Measurements from ENCODE around the gene BSN.

The BSN gene

GRCh38 chr3:49529567-49529966 lies 24.7 kb upstream of the BSN start:
- no peak overlapping the region for H4K91ac ChIP-seq (ENCODE audit: low read depth, low read length, poor library complexity)
- no peak overlapping the region for H2AFZ ChIP-seq (ENCODE audit: low read length)
- no peak overlapping the region for H3K14ac ChIP-seq (ENCODE audit: low read length)
- no peak overlapping the region for H3K23ac ChIP-seq (ENCODE audit: low read depth, low read length, poor library complexity)
- H2BK5ac ChIP-seq (ENCODE audit: low read length) = no peak overlapping the region
- H2BK12ac ChIP-seq (ENCODE audit: low read length) = no peak overlapping the region
- no peak overlapping the region for H3K9ac ChIP-seq (ENCODE audit: low read depth, low read length, poor library complexity)
- no peak for DNase-seq (ENCODE audit: low spot score)
- no peaks in the 10 kb centered on the region for H3K9me3 ChIP-seq (replicated peaks in 1 of 2; ENCODE audit: control insufficient read depth in 2 of 2, insufficient read depth in 1 of 2, low read depth in 1 of 2, low read length in 2 of 2)
- no peak overlapping the region for H3K4me3 ChIP-seq (ENCODE audit: low read length in 2 of 2)
- H2BK120ac ChIP-seq (ENCODE audit: low read depth, low read length) = no peak overlapping the region
- H3K27ac ChIP-seq (replicated peaks; ENCODE audit: low read length) = no peak overlapping the region
- no peak overlapping the region for H3K4me2 ChIP-seq (ENCODE audit: insufficient read depth, low read length, poor library complexity, severe bottlenecking)
- H3K4ac ChIP-seq (ENCODE audit: low read length) = no peak overlapping the region
- peaks cover 31 to 61% of the 10 kb centered on the region in 2 donors for H3K36me3 ChIP-seq (replicated peaks in 1 of 2; ENCODE audit: control insufficient read depth in 2 of 2, insufficient read depth in 2 of 2, low read length in 2 of 2)
- H3K27me3 ChIP-seq (ENCODE audit: control insufficient read depth in 3 of 3, insufficient read depth in 3 of 3, low read depth in 1 of 3, low read length in 3 of 3) = no peaks in the 10 kb centered on the region
- peaks cover 22% of the 10 kb centered on the region for H3K79me1 ChIP-seq (ENCODE audit: low read depth, low read length)
- H3K4me1 ChIP-seq (ENCODE audit: control insufficient read depth in 2 of 2, insufficient read depth in 1 of 2, low read depth in 1 of 2, low read length in 2 of 2) = peaks cover 1 to 8% of the 10 kb centered on the region in 2 donors
- no peak overlapping the region for H2AK5ac ChIP-seq (ENCODE audit: low read depth, low read length)
- no peak overlapping the region for H3K18ac ChIP-seq (ENCODE audit: low read length)
- H2BK15ac ChIP-seq (ENCODE audit: low read length) = no peak overlapping the region
- no peak overlapping the region for H4K8ac ChIP-seq (ENCODE audit: low read depth, low read length)

DNA sequence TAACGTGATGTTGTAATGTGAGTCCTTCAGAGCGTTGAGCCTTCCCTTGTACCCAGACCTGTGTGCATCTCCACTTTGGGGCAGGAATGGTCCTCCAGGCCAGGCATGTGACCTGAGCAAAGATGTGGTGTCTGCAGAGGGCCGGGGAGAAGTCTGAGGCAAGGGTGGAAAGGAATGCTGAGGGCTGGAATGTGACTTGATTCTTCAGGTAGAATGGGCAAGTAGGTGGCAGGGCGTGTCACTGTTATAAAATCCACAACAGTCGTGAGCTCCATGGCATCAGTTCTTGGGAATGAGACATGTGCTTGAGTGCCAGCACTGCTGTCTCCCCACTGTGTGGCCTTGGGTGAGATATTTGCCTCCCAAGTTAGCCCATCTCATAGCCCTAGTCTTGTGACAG lies 24.0 kb upstream of the BSN start:
- H2BK15ac ChIP-seq (ENCODE audit: low read length) = no peak overlapping the region
- no peak overlapping the region for H3K27ac ChIP-seq (replicated peaks; ENCODE audit: low read length)
- H3K4me1 ChIP-seq (ENCODE audit: control insufficient read depth in 2 of 2, insufficient read depth in 1 of 2, low read depth in 1 of 2, low read length in 2 of 2) = peaks cover 8 to 14% of the 10 kb centered on the region in 2 donors
- H2BK12ac ChIP-seq (ENCODE audit: low read length) = no peak overlapping the region
- H2AK5ac ChIP-seq (ENCODE audit: low read depth, low read length) = no peak overlapping the region
- DNase-seq (ENCODE audit: low spot score) = no peak
- H3K79me1 ChIP-seq (ENCODE audit: low read depth, low read length) = peaks cover 20% of the 10 kb centered on the region
- no peak overlapping the region for H2AFZ ChIP-seq (ENCODE audit: low read length)
- H2BK120ac ChIP-seq (ENCODE audit: low read depth, low read length) = no peak overlapping the region
- no peak overlapping the region for H3K4me3 ChIP-seq (ENCODE audit: low read length in 2 of 2)
- H3K14ac ChIP-seq (ENCODE audit: low read length) = no peak overlapping the region
- H3K4me2 ChIP-seq (ENCODE audit: insufficient read depth, low read length, poor library complexity, severe bottlenecking) = no peak overlapping the region
- H3K9me3 ChIP-seq (replicated peaks in 1 of 2; ENCODE audit: control insufficient read depth in 2 of 2, insufficient read depth in 1 of 2, low read depth in 1 of 2, low read length in 2 of 2) = no peaks in the 10 kb centered on the region
- no CpG with 5 or more reads among the region's 5 CpGs for WGBS, 2 donors (ENCODE audit: extremely low coverage in 2 of 2, insufficient read length in 2 of 2, insufficient replicate concordance in 1 of 2)
- H3K23ac ChIP-seq (ENCODE audit: low read depth, low read length, poor library complexity) = no peak overlapping the region
- peak overlapping the region; percentile 64 for H3K9ac ChIP-seq (ENCODE audit: low read depth, low read length, poor library complexity)
- no peak overlapping the region for H3K4ac ChIP-seq (ENCODE audit: low read length)
- no peak overlapping the region for H3K18ac ChIP-seq (ENCODE audit: low read length)
- H4K91ac ChIP-seq (ENCODE audit: low read depth, low read length, poor library complexity) = no peak overlapping the region
- H2BK5ac ChIP-seq (ENCODE audit: low read length) = no peak overlapping the region
- no peaks in the 10 kb centered on the region for H3K27me3 ChIP-seq (ENCODE audit: control insufficient read depth in 3 of 3, insufficient read depth in 3 of 3, low read depth in 1 of 3, low read length in 3 of 3)
- peaks cover 30 to 55% of the 10 kb centered on the region in 2 donors for H3K36me3 ChIP-seq (replicated peaks in 1 of 2; ENCODE audit: control insufficient read depth in 2 of 2, insufficient read depth in 2 of 2, low read length in 2 of 2)
- H4K8ac ChIP-seq (ENCODE audit: low read depth, low read length) = no peak overlapping the region

DNA sequence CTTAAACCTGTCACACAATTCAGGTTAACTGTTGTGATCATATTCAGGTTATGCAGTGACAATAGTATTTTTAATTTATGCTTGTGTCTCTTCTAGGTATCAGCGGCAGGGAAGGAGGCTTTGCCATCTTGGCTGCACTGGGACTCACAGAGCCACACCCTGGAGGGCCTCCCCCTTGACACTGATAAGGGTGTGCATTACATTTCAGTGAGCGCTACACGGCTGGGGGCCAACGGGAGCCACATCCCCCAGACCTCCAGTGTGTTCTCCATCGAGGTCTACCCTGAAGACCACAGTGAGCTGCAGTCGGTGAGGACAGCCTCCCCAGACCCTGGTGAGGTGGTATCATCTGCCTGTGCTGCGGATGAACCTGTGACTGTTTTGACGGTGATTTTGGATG lies 23.6 kb upstream of the BSN start:
- Histone ChIP-seq H3K9ac (ENCODE audit: low read depth, low read length, poor library complexity) (no peak overlapping the region), H2AFZ (ENCODE audit: low read length) (no peak overlapping the region), H2AK5ac (ENCODE audit: low read depth, low read length) (no peak overlapping the region), H2BK120ac (ENCODE audit: low read depth, low read length) (no peak overlapping the region), H3K14ac (ENCODE audit: low read length) (no peak overlapping the region), H3K18ac (ENCODE audit: low read length) (no peak overlapping the region), H3K36me3 (replicated peaks in 1 of 2; ENCODE audit: control insufficient read depth in 2 of 2, insufficient read depth in 2 of 2, low read length in 2 of 2) (peaks cover 31 to 52% of the 10 kb centered on the region in 2 donors), H3K4me1 (ENCODE audit: control insufficient read depth in 2 of 2, insufficient read depth in 1 of 2, low read depth in 1 of 2, low read length in 2 of 2) (peaks cover 12 to 19% of the 10 kb centered on the region in 2 donors), H3K23ac (ENCODE audit: low read depth, low read length, poor library complexity) (no peak overlapping the region), H2BK15ac (ENCODE audit: low read length) (no peak overlapping the region), H2BK12ac (ENCODE audit: low read length) (no peak overlapping the region), H4K91ac (ENCODE audit: low read depth, low read length, poor library complexity) (no peak overlapping the region), H4K8ac (ENCODE audit: low read depth, low read length) (no peak overlapping the region), H3K79me1 (ENCODE audit: low read depth, low read length) (peaks cover 23% of the 10 kb centered on the region), H3K4ac (ENCODE audit: low read length) (no peak overlapping the region), H3K27me3 (ENCODE audit: control insufficient read depth in 3 of 3, insufficient read depth in 3 of 3, low read depth in 1 of 3, low read length in 3 of 3) (no peaks in the 10 kb centered on the region), H3K9me3 (replicated peaks in 1 of 2; ENCODE audit: control insufficient read depth in 2 of 2, insufficient read depth in 1 of 2, low read depth in 1 of 2, low read length in 2 of 2) (no peaks in the 10 kb centered on the region), H2BK5ac (ENCODE audit: low read length) (no peak overlapping the region), H3K4me3 (ENCODE audit: low read length in 2 of 2) (no peak overlapping the region), H3K4me2 (ENCODE audit: insufficient read depth, low read length, poor library complexity, severe bottlenecking) (no peak overlapping the region), H3K27ac (replicated peaks; ENCODE audit: low read length) (no peak overlapping the region)
- no CpG with 5 or more reads among the region's 8 CpGs for WGBS, 2 donors (ENCODE audit: extremely low coverage in 2 of 2, insufficient read length in 2 of 2, insufficient replicate concordance in 1 of 2)
- DNase-seq (ENCODE audit: low spot score) = no peak

DNA sequence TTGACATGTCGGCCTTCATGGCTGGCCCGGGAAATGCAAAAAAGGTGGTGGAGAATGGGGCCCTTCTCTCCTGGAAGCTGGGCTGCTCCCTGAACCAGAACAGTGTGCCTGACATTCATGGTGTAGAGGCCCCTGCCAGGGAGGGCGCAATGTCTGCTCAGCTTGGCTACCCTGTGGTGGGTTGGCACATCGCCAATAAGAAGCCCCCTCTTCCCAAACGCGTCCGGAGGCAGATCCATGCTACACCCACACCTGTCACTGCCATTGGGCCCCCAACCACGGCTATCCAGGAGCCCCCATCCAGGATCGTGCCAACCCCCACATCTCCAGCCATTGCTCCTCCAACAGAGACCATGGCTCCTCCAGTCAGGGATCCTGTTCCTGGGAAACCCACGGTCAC lies 23.1 kb upstream of the BSN start:
- DNase-seq (ENCODE audit: low spot score) = no peak
- Histone ChIP-seq H3K23ac (ENCODE audit: low read depth, low read length, poor library complexity) (no peak overlapping the region), H2BK12ac (ENCODE audit: low read length) (no peak overlapping the region), H4K91ac (ENCODE audit: low read depth, low read length, poor library complexity) (no peak overlapping the region), H3K27me3 (ENCODE audit: control insufficient read depth in 3 of 3, insufficient read depth in 3 of 3, low read depth in 1 of 3, low read length in 3 of 3) (no peaks in the 10 kb centered on the region), H2AK5ac (ENCODE audit: low read depth, low read length) (no peak overlapping the region), H3K4me1 (ENCODE audit: control insufficient read depth in 2 of 2, insufficient read depth in 1 of 2, low read depth in 1 of 2, low read length in 2 of 2) (peaks cover 18 to 24% of the 10 kb centered on the region in 2 donors), H3K14ac (ENCODE audit: low read length) (no peak overlapping the region), H2BK15ac (ENCODE audit: low read length) (no peak overlapping the region), H3K4me3 (ENCODE audit: low read length in 2 of 2) (no peak overlapping the region), H3K79me1 (ENCODE audit: low read depth, low read length) (peaks cover 21% of the 10 kb centered on the region), H4K8ac (ENCODE audit: low read depth, low read length) (no peak overlapping the region), H3K4me2 (ENCODE audit: insufficient read depth, low read length, poor library complexity, severe bottlenecking) (no peak overlapping the region), H3K36me3 (replicated peaks in 1 of 2; ENCODE audit: control insufficient read depth in 2 of 2, insufficient read depth in 2 of 2, low read length in 2 of 2) (peaks cover 31 to 52% of the 10 kb centered on the region in 2 donors), H3K4ac (ENCODE audit: low read length) (no peak overlapping the region), H3K9ac (ENCODE audit: low read depth, low read length, poor library complexity) (no peak overlapping the region), H3K18ac (ENCODE audit: low read length) (no peak overlapping the region), H3K27ac (replicated peaks; ENCODE audit: low read length) (no peak overlapping the region), H2BK5ac (ENCODE audit: low read length) (no peak overlapping the region), H2AFZ (ENCODE audit: low read length) (no peak overlapping the region), H2BK120ac (ENCODE audit: low read depth, low read length) (no peak overlapping the region), H3K9me3 (replicated peaks in 1 of 2; ENCODE audit: control insufficient read depth in 2 of 2, insufficient read depth in 1 of 2, low read depth in 1 of 2, low read length in 2 of 2) (no peaks in the 10 kb centered on the region)
- WGBS, 2 donors (ENCODE audit: extremely low coverage in 2 of 2, insufficient read length in 2 of 2, insufficient replicate concordance in 1 of 2) = no CpG with 5 or more reads among the region's 10 CpGs

All from neuronal stem cell (in vitro differentiated cells).